ENCODE results near the gene STEAP4. TPM values are rescaled to one million over a fixed set of nuclear protein-coding genes. Genes with fewer than 3 reads are reported as not detected.
A peak's percentile ranks its signal among the peaks of the same experiment; 100 is the strongest.
"Not testable (repeated sequence)": the region's sequence is repeated elsewhere in the genome, so short reads cannot be mapped to it uniquely, and the experiment has no call there.

STEAP4 gene
- total RNA-seq, 1 donor from 2014 or later = 20.1 TPM

GRCh38 chr7:88280801-88281200 lies 25.9 kb downstream of the STEAP4 start:
- DNase-seq = no peak
- no peak for ATAC-seq (ENCODE audit: poor library complexity)
- intact Hi-C loops (cut with DNase I) = no loop called here

- DNase-seq = no peak
- intact Hi-C loops (cut with DNase I) = no loop called here
- no peak for ATAC-seq (ENCODE audit: poor library complexity)
Observed at GRCh38 chr7:88279323-88279722, 27.4 kb downstream of the STEAP4 start.

GRCh38 chr7:88278881-88279280 lies 27.8 kb downstream of the STEAP4 start:
- ATAC-seq (ENCODE audit: poor library complexity) (peak; percentile 81), DNase-seq (no peak)
- intact Hi-C loops (cut with DNase I) = no loop called here

- no peak for DNase-seq
- intact Hi-C loops (cut with DNase I) = no loop called here
- no peak for ATAC-seq (ENCODE audit: poor library complexity)
Observed at GRCh38 chr7:88276605-88277153, 30.0 kb downstream of the STEAP4 start.

GRCh38 chr7:88274856-88275255 lies 31.8 kb downstream of the STEAP4 start:
- intact Hi-C loops (cut with DNase I); DNase-seq; ATAC-seq (ENCODE audit: poor library complexity): not testable (repeated sequence)

- ATAC-seq (ENCODE audit: poor library complexity) (no peak), DNase-seq (no peak)
Observed at GRCh38 chr7:88269586-88269985, 37.1 kb downstream of the STEAP4 start.

GRCh38 chr7:88268858-88269257 lies 37.8 kb downstream of the STEAP4 start:
- intact Hi-C loops (cut with DNase I) = no loop called here
- DNase-seq (no peak), ATAC-seq (ENCODE audit: poor library complexity) (peak; percentile 71)

More at GRCh38 chr7:88269586-88269985, 37.1 kb downstream of the STEAP4 start:
- intact Hi-C loops (cut with DNase I) = no loop called here

GRCh38 chr7:88268051-88268450 lies 38.6 kb downstream of the STEAP4 start:
- no peak for ATAC-seq (ENCODE audit: poor library complexity)
- no peak for DNase-seq
- intact Hi-C loops (cut with DNase I) = no loop called here

- intact Hi-C loops (cut with DNase I) = no loop called here
- DNase-seq (no peak), ATAC-seq (ENCODE audit: poor library complexity) (no peak)
Observed at GRCh38 chr7:88267421-88267820, 39.3 kb downstream of the STEAP4 start.

GRCh38 chr7:88264987-88265386 lies 41.7 kb downstream of the STEAP4 start:
- ATAC-seq (ENCODE audit: poor library complexity); intact Hi-C loops (cut with DNase I); DNase-seq: not testable (repeated sequence)

GRCh38 chr7:88262562-88262961 lies 44.1 kb downstream of the STEAP4 start:
- no peak for DNase-seq
- intact Hi-C loops (cut with DNase I) = no loop called here
- ATAC-seq (ENCODE audit: poor library complexity) = no peak

- ATAC-seq (ENCODE audit: poor library complexity) = no peak
- intact Hi-C loops (cut with DNase I) = no loop called here
- no peak for DNase-seq
Observed at GRCh38 chr7:88260719-88261118, 46.0 kb downstream of the STEAP4 start.

- ATAC-seq (ENCODE audit: poor library complexity) (no peak), DNase-seq (no peak)
- intact Hi-C loops (cut with DNase I) = no loop called here
Observed at GRCh38 chr7:88259656-88260380, 46.9 kb downstream of the STEAP4 start.

- DNase-seq; intact Hi-C loops (cut with DNase I); ATAC-seq (ENCODE audit: poor library complexity): not testable (repeated sequence)
Observed at GRCh38 chr7:88258296-88258695, 48.4 kb downstream of the STEAP4 start.

GRCh38 chr7:88256906-88257305 lies 49.8 kb downstream of the STEAP4 start:
- no peak for DNase-seq
- ATAC-seq (ENCODE audit: poor library complexity) = no peak
- intact Hi-C loops (cut with DNase I) = no loop called here

GRCh38 chr7:88254721-88255424 lies 51.8 kb downstream of the STEAP4 start:
- DNase-seq (no peak), ATAC-seq (ENCODE audit: poor library complexity) (no peak)
- intact Hi-C loops (cut with DNase I) = no loop called here

GRCh38 chr7:88253640-88254039 lies 53.1 kb downstream of the STEAP4 start:
- DNase-seq (no peak), ATAC-seq (ENCODE audit: poor library complexity) (no peak)
- intact Hi-C loops (cut with DNase I) = no loop called here

- DNase-seq (no peak), ATAC-seq (ENCODE audit: poor library complexity) (no peak)
- intact Hi-C loops (cut with DNase I) = no loop called here
Observed at GRCh38 chr7:88244258-88244657, 62.4 kb downstream of the STEAP4 start.

GRCh38 chr7:88243345-88243909 lies 63.3 kb downstream of the STEAP4 start:
- intact Hi-C loops (cut with DNase I) = loop anchor here (2.0 kb wide), 1 partner anchor 115 kb away; no protein-coding TSS in a partner anchor
- DNase-seq = no peak
- peak; percentile 96 for ATAC-seq (ENCODE audit: poor library complexity)

Data from Right ventricle myocardium superior (tissue), 1 donor.